K562 (cell line): ENCODE measurements around the gene ADAMTS2. TPM values are rescaled to one million over a fixed set of nuclear protein-coding genes. Genes with fewer than 3 reads are reported as not detected.

Source experiments
- ATAC-seq: fragments of 200-7000 bp; cut with Tn5 transposase; 3 replicates; pipeline ENCODE4 v1.9.1; 2020; ENCODE audit warnings: moderate library complexity
- BruUV-seq: library from RNA; stranded (reverse); fragments of 400-500 nt; replicated peaks from 2 replicates; lab custom pipeline; 2021; lab: Mats Ljungman, UMichigan
- CTCF ChIA-PET: fragments of 300-600 bp; formaldehyde crosslinking; extraction: SDS; loops from one replicate; lab custom pipeline; 2021; ENCODE audit warnings: low intra/inter-chr PET ratio; lab: Yijun Ruan, JAX
- POLR2A ChIA-PET: fragments of 300-600, 350-650 bp; sonication (Branson Sonifier 250); formaldehyde crosslinking; extraction: SDS; loops from one replicate; lab custom pipeline; 2021; ENCODE audit warnings: antibody characterized with exemption, inconsistent platforms; lab: Yijun Ruan, JAX
- DNase-seq, 4 experiments: peaks; one replicate each; pipeline versions ENCODE4 v3.0.0 to v3.0.0-alpha.2; 2011 to 2018; ENCODE audit warnings: low spot score in 3 of 4, mixed read lengths in 3 of 4; ENCODE audit errors: extremely low read depth in 1 of 4
- FAIRE-seq: peaks from 2 replicates; lab custom pipeline; 2011; peaks lifted over from hg19 to GRCh38; lab: Jason Lieb, UNC
- H2AFZ ChIP-seq: 2 replicates; pipeline ENCODE4 v1.6.0; 2011; ENCODE audit warnings: low read depth, low read length, control low read depth, inconsistent platforms
- H3K27ac ChIP-seq: fragments of 200-600 bp; 3 replicates; pipeline ENCODE4 v1.8.0; 2011; ENCODE audit warnings: low read depth, mild to moderate bottlenecking, control low read depth, inconsistent platforms, low read length, moderate library complexity, mixed read lengths; ENCODE audit errors: extremely low read depth
- H3K27me3 ChIP-seq, 2 experiments: fragments of 300-600 bp in 1 of 2; 2 replicates in 1 of 2; 3 replicates in 1 of 2; pipeline versions ENCODE4 v1.6.0 to v1.8.0; 2011; ENCODE audit warnings: inconsistent platforms in 2 of 2, low read length in 2 of 2, mild to moderate bottlenecking in 1 of 2, mixed read lengths in 1 of 2, moderate library complexity in 1 of 2; ENCODE audit not compliant: control insufficient read depth in 2 of 2, insufficient read depth in 2 of 2
- H3K36me3 ChIP-seq: fragments of 300-600 bp; 3 replicates; pipeline ENCODE4 v1.8.0; 2011; ENCODE audit warnings: mild to moderate bottlenecking, low read length, inconsistent platforms; ENCODE audit not compliant: control insufficient read depth, insufficient read depth
- H3K4me1 ChIP-seq, 2 experiments: fragments of 200-600 bp in 1 of 2; replicated peaks in 1 of 2; 2 replicates in 1 of 2; 3 replicates in 1 of 2; pipeline versions ENCODE4 v1.5.1 to v1.8.0; 2011; ENCODE audit warnings: inconsistent platforms in 2 of 2, low read length in 2 of 2, mild to moderate bottlenecking in 1 of 2, mixed read lengths in 1 of 2, moderate library complexity in 1 of 2; ENCODE audit not compliant: control insufficient read depth in 2 of 2, insufficient read depth in 2 of 2
- H3K4me2 ChIP-seq: 2 replicates; pipeline ENCODE4 v1.6.1; 2011; ENCODE audit warnings: low read length, control low read depth, inconsistent platforms, mixed read lengths; ENCODE audit not compliant: insufficient read depth
- H3K4me3 ChIP-seq: fragments of 200-600 bp; sonication (generic), shearing (Covaris generic); 2 replicates; pipeline ENCODE4 v1.5.1; 2016; ENCODE audit warnings: control low read depth, inconsistent platforms
- H3K79me2 ChIP-seq: fragments of 200-600 bp; 3 replicates; pipeline ENCODE4 v1.8.0; 2011; ENCODE audit warnings: low read length, inconsistent platforms; ENCODE audit not compliant: control insufficient read depth, insufficient read depth
- H3K9ac ChIP-seq, 2 experiments: 2 replicates each; pipeline versions ENCODE4 v1.6.0 to v1.6.1; 2011; ENCODE audit warnings: low read depth in 2 of 2, low read length in 2 of 2, control low read depth in 1 of 2, inconsistent platforms in 1 of 2, mild to moderate bottlenecking in 1 of 2, mixed read lengths in 1 of 2; ENCODE audit not compliant: insufficient read depth in 1 of 2
- H3K9me1 ChIP-seq: one replicate; pipeline ENCODE4 v1.6.0; 2011; ENCODE audit warnings: inconsistent platforms, mild to moderate bottlenecking, low read length, moderate library complexity; ENCODE audit not compliant: control insufficient read depth, insufficient read depth
- H3K9me3 ChIP-seq: replicated peaks from 2 replicates; pipeline ENCODE4 v1.5.1; 2011; ENCODE audit warnings: low read depth, low read length, inconsistent platforms; ENCODE audit not compliant: control insufficient read depth, insufficient read depth
- H4K20me1 ChIP-seq: replicated peaks from 2 replicates; pipeline ENCODE4 v1.6.1; 2011; ENCODE audit warnings: low read length, inconsistent platforms, mixed read lengths; ENCODE audit not compliant: control insufficient read depth, insufficient read depth
- HMGN3 ChIP-seq: IDR thresholded peaks from 2 replicates; pipeline ENCODE4 v1.6.1; 2011; ENCODE audit warnings: borderline replicate concordance, low read depth, mild to moderate bottlenecking, mixed read lengths, low read length; ENCODE audit not compliant: insufficient read length; ENCODE audit errors: extremely low read depth
- WGBS: fragments of 100-300 bp; shearing (Covaris generic); methylation state at CpG from one replicate; pipeline ENCODE4 v1.1.6; 2016; ENCODE audit warnings: low coverage, mixed read lengths; ENCODE audit not compliant: insufficient coverage; ENCODE audit errors: missing lambda C conversion rate; 5-methylcytosine and 5-hydroxymethylcytosine counted together
- in situ Hi-C: fragments of 300-500 bp; cut with MboI; formaldehyde crosslinking; loops from 4 replicates; pipeline ENCODE4 v1.15.0; 2018; ENCODE audit warnings: inconsistent platforms, mixed read lengths
- intact Hi-C: fragments of 100-400 bp; cut with micrococcal nuclease; formaldehyde crosslinking; loops from 2 replicates; pipeline ENCODE4 v1.14.2; 2022
- polyA plus RNA-seq, 8 experiments: library from polyadenylated mRNA; depleted of rRNA in 4 of 8; stranded (reverse) in 5 of 8; unstranded in 3 of 8; fragments of >200 nt; fragmentation: Nextera tagmentation in 2 of 8; fragmentation: Illumina TruSeq in 1 of 8; extraction: Ambion mirVana in 2 of 8; extraction: Trizol in 1 of 8; gene quantifications; 2 replicates each; pipeline versions ENCODE4 v1.2.1 to v1.2.3, GENCODE V29; 2011 to 2014; ENCODE audit warnings: inconsistent platforms in 1 of 8, missing spikeins in 1 of 8
- total RNA-seq, 7 experiments: library from RNA; depleted of rRNA in 6 of 7; stranded (reverse); fragments of >200 nt in 6 of 7; fragmentation: Illumina TruSeq in 2 of 7; extraction: Trizol in 2 of 7; gene quantifications; 2 replicates each; pipeline versions ENCODE4 v1.2.1 to v1.2.3, GENCODE V29; 2011 to 2021; ENCODE audit warnings: low replicate concordance in 1 of 7
- TF ChIP-seq, protein P1 (sequence below): fragments of 200-800 bp; sonication (Bioruptor generic); IDR thresholded peaks from 2 replicates; pipeline ENCODE4 v1.6.1; 2016; ENCODE audit warnings: missing genetic modification characterization, missing compliant biosample characterization

ADAMTS2 gene
- total and polyA plus RNA-seq, 9 of the 15 experiments (the other 6 are each of a cell fraction or from before 2014, with no cell fraction given): not detected

DNA sequence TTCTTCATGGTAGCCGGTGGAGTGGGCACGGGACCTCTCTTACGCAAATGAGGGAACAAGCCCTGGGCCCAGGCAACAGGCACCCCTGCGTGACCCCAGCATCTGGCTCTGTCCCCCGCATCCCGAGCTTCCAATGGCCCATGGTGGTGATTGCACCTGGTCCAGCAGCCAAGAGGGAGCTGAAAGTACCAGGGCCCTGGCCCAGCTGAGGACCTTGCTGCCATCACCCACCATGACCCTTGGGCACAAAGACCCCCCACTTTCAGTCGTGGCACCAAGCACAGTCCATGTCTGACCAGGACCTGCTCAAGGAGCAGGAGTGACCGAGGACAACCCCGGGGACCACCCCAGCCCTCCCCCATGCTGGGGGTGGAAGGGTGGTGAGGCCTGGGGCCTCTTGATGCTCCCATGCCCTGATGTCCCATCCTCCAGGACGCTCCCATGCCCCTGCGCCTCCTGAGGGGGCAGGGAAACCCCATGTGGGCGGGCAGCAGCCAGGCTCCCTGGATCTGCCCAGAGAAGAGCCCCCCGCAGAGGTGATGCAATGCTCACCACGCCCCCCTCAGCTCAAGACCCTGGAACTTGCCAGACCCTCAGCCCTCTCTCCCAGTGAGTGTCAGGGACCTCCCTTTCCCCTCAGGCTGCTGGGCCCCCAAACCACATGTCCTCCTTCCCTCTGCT, 123.9 kb downstream of the ADAMTS2 start:
- no peak overlapping the region for H3K9ac ChIP-seq

More for the DNA sequence above, 123.9 kb downstream of the ADAMTS2 start:
- Histone ChIP-seq H3K4me2 (no peak overlapping the region), H4K20me1 (no peaks in the 10 kb centered on the region; the same call in none of the 2 replicates), H3K4me3 (no peak overlapping the region), H3K9me1 (no peaks in the 10 kb centered on the region), H3K27ac (no peak overlapping the region), H2AFZ (no peak overlapping the region), H3K79me2 (no peaks in the 10 kb centered on the region), H3K4me1 (no peaks in the 10 kb centered on the region), H3K9me3 (no peaks in the 10 kb centered on the region), H3K27me3 (peaks cover 3 to 40% of the 10 kb centered on the region in 2 experiments; a peak in 4 of 5 replicates), H3K36me3 (no peaks in the 10 kb centered on the region)
- WGBS: 0% methylated on average over 12 of the region's 14 CpGs
- FAIRE-seq (no peak), ATAC-seq (no peak), DNase-seq (no peak)
- no TSS peak for BruUV-seq
- in situ Hi-C loops (no loop called here), intact Hi-C loops (no loop called here)
- ChIA-PET POLR2A (no interaction called here), CTCF (no interaction called here)
- TF ChIP-seq HMGN3: no peak
- TF ChIP-seq, protein P1, sequence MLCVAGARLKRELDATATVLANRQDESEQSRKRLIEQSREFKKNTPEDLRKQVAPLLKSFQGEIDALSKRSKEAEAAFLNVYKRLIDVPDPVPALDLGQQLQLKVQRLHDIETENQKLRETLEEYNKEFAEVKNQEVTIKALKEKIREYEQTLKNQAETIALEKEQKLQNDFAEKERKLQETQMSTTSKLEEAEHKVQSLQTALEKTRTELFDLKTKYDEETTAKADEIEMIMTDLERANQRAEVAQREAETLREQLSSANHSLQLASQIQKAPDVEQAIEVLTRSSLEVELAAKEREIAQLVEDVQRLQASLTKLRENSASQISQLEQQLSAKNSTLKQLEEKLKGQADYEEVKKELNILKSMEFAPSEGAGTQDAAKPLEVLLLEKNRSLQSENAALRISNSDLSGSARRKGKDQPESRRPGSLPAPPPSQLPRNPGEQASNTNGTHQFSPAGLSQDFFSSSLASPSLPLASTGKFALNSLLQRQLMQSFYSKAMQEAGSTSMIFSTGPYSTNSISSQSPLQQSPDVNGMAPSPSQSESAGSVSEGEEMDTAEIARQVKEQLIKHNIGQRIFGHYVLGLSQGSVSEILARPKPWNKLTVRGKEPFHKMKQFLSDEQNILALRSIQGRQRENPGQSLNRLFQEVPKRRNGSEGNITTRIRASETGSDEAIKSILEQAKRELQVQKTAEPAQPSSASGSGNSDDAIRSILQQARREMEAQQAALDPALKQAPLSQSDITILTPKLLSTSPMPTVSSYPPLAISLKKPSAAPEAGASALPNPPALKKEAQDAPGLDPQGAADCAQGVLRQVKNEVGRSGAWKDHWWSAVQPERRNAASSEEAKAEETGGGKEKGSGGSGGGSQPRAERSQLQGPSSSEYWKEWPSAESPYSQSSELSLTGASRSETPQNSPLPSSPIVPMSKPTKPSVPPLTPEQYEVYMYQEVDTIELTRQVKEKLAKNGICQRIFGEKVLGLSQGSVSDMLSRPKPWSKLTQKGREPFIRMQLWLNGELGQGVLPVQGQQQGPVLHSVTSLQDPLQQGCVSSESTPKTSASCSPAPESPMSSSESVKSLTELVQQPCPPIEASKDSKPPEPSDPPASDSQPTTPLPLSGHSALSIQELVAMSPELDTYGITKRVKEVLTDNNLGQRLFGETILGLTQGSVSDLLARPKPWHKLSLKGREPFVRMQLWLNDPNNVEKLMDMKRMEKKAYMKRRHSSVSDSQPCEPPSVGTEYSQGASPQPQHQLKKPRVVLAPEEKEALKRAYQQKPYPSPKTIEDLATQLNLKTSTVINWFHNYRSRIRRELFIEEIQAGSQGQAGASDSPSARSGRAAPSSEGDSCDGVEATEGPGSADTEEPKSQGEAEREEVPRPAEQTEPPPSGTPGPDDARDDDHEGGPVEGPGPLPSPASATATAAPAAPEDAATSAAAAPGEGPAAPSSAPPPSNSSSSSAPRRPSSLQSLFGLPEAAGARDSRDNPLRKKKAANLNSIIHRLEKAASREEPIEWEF (CRISPR knock-in tag): no peak
